HG03378 (cell line): ENCODE data around the gene AGAP1.

ENCODE experiments used
- ATAC-seq: cut with Tn5 transposase; IDR thresholded peaks from one replicate; pipeline ENCODE4 v1.9.1; 2021; ENCODE audit warnings: mild to moderate bottlenecking, moderate library complexity; ENCODE audit not compliant: unreplicated experiment

Gene AGAP1

GRCh38 chr2:235493775-235494715, at the start of gene AGAP1:
Gene AGAP1 (plus strand): TSS chr2:235494043.
- no peak for ATAC-seq

DNA sequence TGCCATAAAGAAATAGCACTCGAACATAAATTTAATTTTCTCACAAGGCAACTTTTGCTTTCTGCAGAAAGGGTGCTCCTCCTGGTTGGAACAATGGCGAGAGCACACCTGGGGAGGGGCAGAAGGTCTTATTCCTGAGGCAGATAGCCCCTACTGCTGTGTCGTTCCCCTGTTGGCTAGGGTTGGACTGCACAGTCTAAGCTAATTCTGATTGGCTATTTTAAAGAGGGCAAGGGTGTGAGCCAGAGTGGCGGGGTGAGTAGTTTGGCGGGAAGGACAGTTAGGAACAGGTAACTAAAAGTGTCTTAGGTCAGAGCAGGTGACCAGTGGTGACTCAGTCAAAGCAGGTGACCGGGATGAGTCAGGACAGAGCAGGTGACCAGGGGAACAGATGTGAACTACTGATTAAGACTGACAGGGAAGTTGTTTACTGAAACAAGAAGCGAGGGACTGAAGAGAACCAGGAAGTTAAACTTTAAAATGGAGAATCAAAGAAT, 49.7 kb upstream of the AGAP1 start:
- ATAC-seq, result no peak

GRCh38 chr2:235445116-235445515, 48.7 kb upstream of the AGAP1 start:
- ATAC-seq, result no peak

DNA sequence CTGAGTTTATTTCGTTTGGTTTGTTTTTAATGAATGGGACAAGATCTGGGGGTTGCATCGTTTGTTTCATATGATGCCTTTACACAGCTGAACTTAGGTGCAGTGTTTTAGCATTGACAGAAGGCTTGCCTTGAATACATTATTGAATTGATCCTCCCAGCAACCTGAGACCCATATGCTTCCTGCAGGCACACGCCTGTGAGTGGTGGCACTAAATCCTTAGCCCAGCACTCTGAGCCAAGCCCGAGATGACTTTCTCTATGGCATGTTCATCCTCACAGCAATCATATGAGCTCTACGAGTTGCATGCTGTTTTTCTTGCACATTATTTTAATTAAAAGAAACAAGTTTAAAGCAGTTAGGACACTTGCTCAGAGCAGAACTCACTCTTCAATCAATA, 47.8 kb upstream of the AGAP1 start:
- ATAC-seq, result no peak

- no peak for ATAC-seq
Measured at GRCh38 chr2:235447210-235447609, 46.6 kb upstream of the AGAP1 start.

GRCh38 chr2:235449568-235449967, 44.3 kb upstream of the AGAP1 start:
- ATAC-seq, result no peak

DNA sequence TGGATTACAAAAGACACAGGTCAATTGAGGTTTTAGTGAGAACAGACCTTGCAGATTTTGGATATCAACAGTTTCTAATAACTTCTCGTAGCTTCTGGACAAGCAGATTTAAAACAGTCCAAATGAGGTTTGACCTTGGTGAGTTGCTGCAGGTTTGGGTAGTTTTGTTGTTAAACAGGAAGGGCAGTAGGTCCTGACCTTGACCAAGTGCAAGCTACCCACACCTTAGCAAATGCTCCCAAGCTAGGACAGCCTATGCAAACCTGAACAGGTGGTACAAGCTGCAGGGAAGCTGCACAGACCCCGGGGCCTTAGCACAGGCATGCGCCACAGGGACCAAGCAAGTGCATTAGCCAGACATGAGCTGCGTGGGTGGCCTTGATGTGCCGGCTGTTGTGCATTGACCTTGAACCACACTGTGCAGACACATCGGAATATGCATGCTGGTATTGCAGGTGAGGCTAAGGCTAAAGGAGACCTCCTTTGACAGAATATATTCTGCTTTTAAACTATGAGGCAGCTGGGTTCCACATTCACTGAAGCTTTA, 40.2 kb upstream of the AGAP1 start:
- ATAC-seq, result no peak

- ATAC-seq, result no peak
Measured at GRCh38 chr2:235458839-235459273, 35.0 kb upstream of the AGAP1 start.

- no peak for ATAC-seq
Measured at GRCh38 chr2:235460548-235461047, 33.2 kb upstream of the AGAP1 start.

- no peak for ATAC-seq
Measured at GRCh38 chr2:235461763-235462414, 32.0 kb upstream of the AGAP1 start.

GRCh38 chr2:235462415-235462790, 31.4 kb upstream of the AGAP1 start:
- ATAC-seq, result no peak

GRCh38 chr2:235463893-235464292, 29.9 kb upstream of the AGAP1 start:
- ATAC-seq, result no peak

- ATAC-seq, result no peak
Measured at GRCh38 chr2:235467588-235467987, 26.3 kb upstream of the AGAP1 start.

GRCh38 chr2:235468978-235469655, 24.7 kb upstream of the AGAP1 start:
- ATAC-seq, result no peak

DNA sequence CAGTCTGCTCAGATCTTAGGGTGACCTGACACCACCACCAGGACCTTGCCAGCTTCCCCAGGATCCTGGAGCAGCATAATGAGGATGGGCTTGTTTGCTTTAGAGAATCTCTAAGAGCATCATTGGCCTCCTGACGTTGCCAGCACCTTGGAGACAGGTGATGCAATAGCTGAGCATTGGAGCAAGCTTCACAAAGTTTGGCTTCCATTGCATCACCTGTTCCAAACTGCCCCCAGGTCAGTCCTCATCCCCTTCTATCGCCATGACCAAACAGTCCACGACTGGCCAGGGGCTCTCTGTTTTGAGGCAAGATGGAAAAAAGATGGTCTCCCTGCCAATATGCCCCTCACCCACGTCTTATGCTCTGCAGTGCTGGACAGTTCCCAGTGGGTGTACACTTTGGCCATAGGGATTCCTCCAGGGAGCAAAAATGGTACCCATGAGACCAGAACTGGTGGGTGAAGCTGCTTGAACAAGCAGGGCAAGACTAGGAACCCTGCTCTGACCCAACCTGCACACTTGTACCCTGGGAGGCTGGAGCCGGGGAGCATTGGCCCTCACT, 22.6 kb upstream of the AGAP1 start:
- no peak for ATAC-seq

DNA sequence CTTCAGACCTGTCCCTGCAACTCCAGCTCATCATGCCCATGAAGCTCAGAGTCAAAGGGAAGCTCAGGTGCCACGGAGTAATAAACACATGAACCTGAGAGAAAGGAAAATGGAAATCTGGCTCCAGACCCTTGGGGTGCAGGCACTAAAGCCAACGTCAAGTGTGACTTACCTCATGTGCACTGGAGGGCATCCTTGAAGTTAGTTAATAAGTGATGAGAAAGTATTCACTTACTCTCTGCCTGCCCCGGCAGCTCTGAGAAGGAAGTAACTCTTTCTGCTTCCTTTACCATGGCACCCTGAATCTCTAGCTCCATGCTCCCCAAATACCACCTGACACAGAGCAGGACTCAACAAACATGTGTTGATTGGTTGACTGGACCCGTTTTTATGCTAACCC, 21.4 kb upstream of the AGAP1 start:
- no peak for ATAC-seq

GRCh38 chr2:235478609-235479008, 15.2 kb upstream of the AGAP1 start:
- ATAC-seq, result no peak

DNA sequence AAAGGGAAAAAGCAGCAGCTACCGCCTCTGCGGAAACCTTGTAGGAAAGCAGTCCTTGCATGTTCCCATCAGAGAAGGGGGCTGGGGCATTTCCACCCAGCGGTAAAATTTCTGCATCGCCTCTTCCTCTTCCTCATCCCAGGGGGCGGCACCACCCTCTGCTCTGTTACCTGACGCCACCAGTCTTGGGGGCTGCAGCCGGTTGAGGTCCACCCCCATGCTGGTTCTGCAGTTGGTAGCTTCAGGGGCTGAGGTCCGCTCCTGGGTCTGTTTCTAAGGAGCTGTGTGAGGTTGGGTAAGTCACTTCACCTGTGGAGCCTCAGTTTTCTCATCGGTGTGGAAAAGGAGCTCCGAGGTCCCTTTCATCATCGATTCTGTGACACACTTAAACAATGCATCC, 14.2 kb upstream of the AGAP1 start:
- no peak for ATAC-seq

DNA sequence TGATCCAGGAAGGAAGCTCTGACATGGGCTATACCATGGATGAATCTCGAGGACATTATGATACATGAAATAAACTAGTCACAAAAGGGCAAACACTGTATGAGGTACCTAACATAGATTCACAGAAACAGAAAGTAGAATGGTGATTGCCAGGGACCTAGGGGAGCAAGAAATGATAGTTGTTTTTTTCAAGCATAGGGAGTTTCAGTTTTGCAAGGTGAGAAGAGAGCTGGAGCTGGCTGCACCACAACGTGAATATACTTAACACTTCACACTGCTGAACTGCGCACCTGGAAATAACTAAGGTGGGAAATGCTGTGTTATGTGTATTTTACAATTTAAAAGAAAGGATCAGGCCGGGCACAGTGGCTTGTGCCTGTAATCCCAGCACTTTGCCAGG, 13.2 kb upstream of the AGAP1 start:
- ATAC-seq, result no peak

DNA sequence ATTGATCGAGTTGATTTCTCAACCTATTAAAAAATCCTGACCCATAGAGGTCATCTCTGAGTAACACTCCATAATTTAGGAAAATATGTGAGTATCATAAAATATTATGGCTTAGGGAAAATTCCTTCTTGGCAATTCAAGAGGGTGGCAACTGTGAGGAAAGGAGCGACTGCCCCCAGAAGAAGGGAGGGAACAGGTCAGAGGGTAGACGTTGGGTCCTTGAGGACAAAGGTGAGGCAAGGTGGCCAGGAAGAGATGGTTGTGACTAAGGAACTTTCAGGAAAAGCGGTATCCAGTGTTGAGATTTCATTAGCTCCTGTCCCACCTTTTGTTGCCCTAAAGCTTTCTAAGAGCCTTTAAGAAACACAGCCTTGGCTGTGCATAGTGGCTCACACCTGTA, 10.5 kb upstream of the AGAP1 start:
- no peak for ATAC-seq

DNA sequence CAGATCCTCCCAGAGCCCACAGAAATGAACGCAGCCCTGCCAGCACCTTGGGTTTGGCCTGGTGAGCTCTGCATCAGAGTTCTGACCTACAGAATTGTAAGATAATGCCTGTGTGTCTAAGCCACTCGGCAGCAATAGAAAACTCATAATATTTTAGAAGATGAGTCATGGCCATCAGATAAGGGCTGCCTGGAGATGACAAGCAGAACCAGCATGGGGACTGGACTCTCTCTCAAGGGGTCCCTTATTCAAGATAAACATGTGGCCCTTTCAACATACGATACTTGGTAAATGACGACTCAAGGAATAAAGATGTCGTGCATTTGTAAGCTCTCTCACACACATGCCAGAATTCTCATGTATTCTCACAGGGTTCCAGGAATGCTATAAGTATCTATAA, 8.5 kb upstream of the AGAP1 start:
- no peak for ATAC-seq
